BLaER1 (cell line): ENCODE data around the gene ARF3.

ENCODE experiments used
- H3K27ac ChIP-seq: shearing (Covaris generic); formaldehyde crosslinking; 2 replicates; pipeline ENCODE4 v1.8.1; 2022
- H3K27me3 ChIP-seq: shearing (Covaris generic); formaldehyde crosslinking; 2 replicates; pipeline ENCODE4 v1.8.1; 2022
- H3K36me3 ChIP-seq: shearing (Covaris generic); formaldehyde crosslinking; 2 replicates; pipeline ENCODE4 v1.8.1; 2022
- H3K4me1 ChIP-seq: shearing (Covaris generic); formaldehyde crosslinking; 2 replicates; pipeline ENCODE4 v1.8.1; 2022
- H3K4me2 ChIP-seq: shearing (Covaris generic); formaldehyde crosslinking; 2 replicates; pipeline ENCODE4 v1.8.1; 2022
- H3K4me3 ChIP-seq: shearing (Covaris generic); formaldehyde crosslinking; 2 replicates; pipeline ENCODE4 v1.8.1; 2022
- H3K9ac ChIP-seq: shearing (Covaris generic); formaldehyde crosslinking; 2 replicates; pipeline ENCODE4 v1.8.1; 2022
- H3K9me3 ChIP-seq: shearing (Covaris generic); formaldehyde crosslinking; 2 replicates; pipeline ENCODE4 v1.8.1; 2022
- H4K20me1 ChIP-seq: shearing (Covaris generic); formaldehyde crosslinking; 2 replicates; pipeline ENCODE4 v1.8.1; 2022
- Cebpa-rat ChIP-seq: shearing (Covaris generic); IDR thresholded peaks from 2 replicates; pipeline ENCODE4 v1.8.1; 2022

ARF3 gene

DNA sequence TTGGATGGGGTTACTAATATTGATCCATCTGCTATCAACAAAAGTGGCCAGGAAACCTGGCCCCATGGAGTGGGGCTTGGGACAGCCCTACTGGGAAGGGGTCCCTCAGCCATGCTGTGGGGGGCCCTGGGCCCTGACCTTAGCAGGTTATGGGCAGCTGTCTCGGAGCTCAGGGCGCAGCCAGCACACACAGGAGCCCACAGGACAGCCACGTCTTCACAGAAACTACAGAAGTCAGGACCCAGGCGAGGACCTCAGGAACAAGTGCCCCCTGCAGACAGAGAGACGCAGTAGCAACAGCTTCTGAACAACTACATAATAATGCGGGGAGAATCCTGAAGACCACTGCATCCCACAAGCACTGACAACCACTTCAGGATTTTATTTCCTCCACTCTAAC is 20.1 kb downstream of the ARF3 start:
- H4K20me1 ChIP-seq: peaks cover 69% of the 10 kb centered on the region
- TF ChIP-seq Cebpa-rat: no peak
- H3K9me3 ChIP-seq: no peaks in the 10 kb centered on the region
- H3K4me2 ChIP-seq: no peak overlapping the region
- no peak overlapping the region for H3K27ac ChIP-seq
- H3K36me3 ChIP-seq: peaks cover 90% of the 10 kb centered on the region
- H3K4me3 ChIP-seq: no peak overlapping the region
- no peak overlapping the region for H3K9ac ChIP-seq
- no peaks in the 10 kb centered on the region for H3K27me3 ChIP-seq
- H3K4me1 ChIP-seq: peaks cover 38% of the 10 kb centered on the region

DNA sequence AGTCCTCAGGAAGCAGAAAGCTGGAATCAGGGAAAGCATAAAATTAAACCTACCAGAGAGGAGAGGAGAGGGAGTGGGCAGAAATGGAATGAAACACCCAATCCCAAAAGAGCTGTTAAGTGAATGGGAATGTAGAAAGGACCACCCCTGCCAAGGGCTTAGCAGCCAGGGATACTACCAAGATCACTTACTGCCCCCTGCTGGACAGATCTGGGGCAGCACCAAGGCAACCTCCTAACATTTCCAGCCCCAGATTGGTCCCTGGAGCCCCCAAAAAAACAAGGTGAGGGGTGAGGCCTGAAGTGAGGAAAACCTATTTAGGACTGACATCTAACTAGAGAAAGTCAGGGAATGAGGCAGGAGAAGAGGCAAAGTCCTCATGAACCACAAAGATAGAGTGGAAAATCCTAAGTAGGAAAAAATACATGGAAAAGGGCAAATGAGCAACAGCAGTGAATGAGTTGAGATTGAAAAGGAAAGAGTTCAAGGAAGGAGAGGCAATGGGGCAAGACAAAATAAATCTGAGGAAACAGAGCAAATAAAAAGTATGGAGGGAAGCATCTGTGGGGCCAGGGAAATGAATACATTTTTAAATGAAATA is 20.8 kb downstream of the ARF3 start:
- no peak overlapping the region for H3K27ac ChIP-seq
- peaks cover 88% of the 10 kb centered on the region for H3K36me3 ChIP-seq
- H3K4me2 ChIP-seq: no peak overlapping the region
- no peak for TF ChIP-seq Cebpa-rat
- peaks cover 62% of the 10 kb centered on the region for H4K20me1 ChIP-seq
- no peak overlapping the region for H3K4me3 ChIP-seq
- H3K27me3 ChIP-seq: no peaks in the 10 kb centered on the region
- no peaks in the 10 kb centered on the region for H3K9me3 ChIP-seq
- peaks cover 38% of the 10 kb centered on the region for H3K4me1 ChIP-seq
- H3K9ac ChIP-seq: no peak overlapping the region

GRCh38 chr12:48934312-48934706 is 23.0 kb downstream of the ARF3 start:
- peak overlapping the region; percentile 90 for H3K4me2 ChIP-seq
- peaks cover 87% of the 10 kb centered on the region for H3K36me3 ChIP-seq
- H3K9me3 ChIP-seq: no peaks in the 10 kb centered on the region
- peaks cover 38% of the 10 kb centered on the region for H3K4me1 ChIP-seq
- peaks cover 40% of the 10 kb centered on the region for H4K20me1 ChIP-seq
- H3K27me3 ChIP-seq: no peaks in the 10 kb centered on the region
- peak overlapping the region; percentile 56; the same call in 1 of the 2 replicates for H3K9ac ChIP-seq
- no peak for TF ChIP-seq Cebpa-rat
- peak overlapping the region; percentile 42; the same call in 1 of the 2 replicates for H3K4me3 ChIP-seq
- H3K27ac ChIP-seq: peak overlapping the region; percentile 68

- Histone ChIP-seq H4K20me1 (peaks cover 39% of the 10 kb centered on the region), H3K27ac (peak overlapping the region; percentile 68), H3K4me3 (peak overlapping the region; percentile 42; the same call in 1 of the 2 replicates), H3K36me3 (peaks cover 87% of the 10 kb centered on the region), H3K9me3 (no peaks in the 10 kb centered on the region), H3K4me1 (peaks cover 38% of the 10 kb centered on the region), H3K27me3 (no peaks in the 10 kb centered on the region), H3K4me2 (peak overlapping the region; percentile 90), H3K9ac (peak overlapping the region; percentile 56; the same call in 1 of the 2 replicates)
- no peak for TF ChIP-seq Cebpa-rat
Observed at GRCh38 chr12:48933664-48934311, 23.5 kb downstream of the ARF3 start.

GRCh38 chr12:48932878-48933277 is 24.4 kb downstream of the ARF3 start:
- Histone ChIP-seq H3K4me1 (peaks cover 38% of the 10 kb centered on the region), H3K27me3 (no peaks in the 10 kb centered on the region), H4K20me1 (peaks cover 37% of the 10 kb centered on the region), H3K36me3 (peaks cover 87% of the 10 kb centered on the region), H3K4me3 (no peak overlapping the region), H3K9ac (no peak overlapping the region), H3K9me3 (no peaks in the 10 kb centered on the region), H3K4me2 (peak overlapping the region; percentile 90; the same call in 1 of the 2 replicates), H3K27ac (no peak overlapping the region)
- TF ChIP-seq Cebpa-rat: no peak

DNA sequence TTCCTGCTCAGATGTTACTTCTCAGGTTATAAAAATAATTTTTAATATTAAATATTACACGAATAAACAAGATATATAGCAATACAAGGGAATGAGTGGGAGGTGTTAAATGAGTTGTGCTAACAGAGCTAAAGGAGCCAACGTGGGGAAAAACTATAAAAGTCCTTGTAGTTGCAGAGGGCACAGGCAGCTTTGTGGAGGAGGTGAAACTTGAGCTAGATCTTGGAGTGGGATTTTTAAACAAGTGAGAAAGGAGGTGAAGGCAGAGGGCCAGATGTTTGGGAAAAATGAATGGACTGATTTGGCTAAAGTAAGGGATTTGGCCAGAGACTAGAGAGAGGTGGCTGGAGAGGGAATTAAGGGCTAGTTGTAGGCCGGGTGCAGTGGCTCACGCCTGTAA is 26.8 kb downstream of the ARF3 start:
- Histone ChIP-seq H3K27ac (no peak overlapping the region), H3K4me2 (no peak overlapping the region), H3K4me3 (no peak overlapping the region), H4K20me1 (peaks cover 13% of the 10 kb centered on the region), H3K9ac (no peak overlapping the region), H3K4me1 (peaks cover 36% of the 10 kb centered on the region), H3K27me3 (no peaks in the 10 kb centered on the region), H3K36me3 (peaks cover 68% of the 10 kb centered on the region), H3K9me3 (no peaks in the 10 kb centered on the region)
- no peak for TF ChIP-seq Cebpa-rat

DNA sequence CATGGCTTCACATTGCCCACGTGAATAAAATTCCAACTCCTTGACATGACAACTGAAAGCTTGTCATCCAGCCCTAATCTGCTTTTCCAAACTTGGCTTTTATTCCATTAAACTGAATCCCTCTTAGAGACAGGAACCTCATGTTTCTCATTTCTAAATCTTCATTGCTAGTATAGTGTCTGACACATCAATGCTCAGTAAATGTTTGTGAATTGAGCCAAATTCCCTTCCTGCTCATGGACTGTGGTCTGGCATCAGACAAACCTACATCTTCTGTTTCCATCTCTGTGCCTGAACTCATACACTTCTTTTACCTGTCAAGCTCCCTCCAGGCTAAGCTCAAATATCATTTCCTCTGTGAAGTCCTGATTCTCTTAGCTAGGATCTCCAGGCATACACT is 27.7 kb downstream of the ARF3 start:
- peaks cover 28% of the 10 kb centered on the region for H3K4me1 ChIP-seq
- H4K20me1 ChIP-seq: peaks cover 10% of the 10 kb centered on the region
- no peak for TF ChIP-seq Cebpa-rat
- H3K9me3 ChIP-seq: no peaks in the 10 kb centered on the region
- no peak overlapping the region for H3K4me2 ChIP-seq
- no peaks in the 10 kb centered on the region for H3K27me3 ChIP-seq
- H3K4me3 ChIP-seq: no peak overlapping the region
- H3K27ac ChIP-seq: no peak overlapping the region
- H3K36me3 ChIP-seq: peaks cover 59% of the 10 kb centered on the region
- H3K9ac ChIP-seq: no peak overlapping the region

GRCh38 chr12:48927261-48927660 is 30.0 kb downstream of the ARF3 start:
- Histone ChIP-seq H3K27ac (no peak overlapping the region), H3K9ac (no peak overlapping the region), H3K9me3 (no peaks in the 10 kb centered on the region), H3K4me1 (peaks cover 17% of the 10 kb centered on the region), H3K4me2 (no peak overlapping the region), H3K36me3 (peaks cover 63% of the 10 kb centered on the region), H3K27me3 (no peaks in the 10 kb centered on the region), H4K20me1 (no peaks in the 10 kb centered on the region), H3K4me3 (no peak overlapping the region)
- no peak for TF ChIP-seq Cebpa-rat

GRCh38 chr12:48925304-48926011 is 31.8 kb downstream of the ARF3 start, which contains the start of gene FKBP11:
Gene FKBP11, minus strand, starts transcription at chr12:48925492. Its CDS starts 64 bp downstream, at chr12:48925428.
- TF ChIP-seq Cebpa-rat: no peak
- H3K27ac ChIP-seq: peak within 1 kb of the TSS; percentile 86
- H3K4me3 ChIP-seq: peak within 1 kb of the TSS; percentile 94
- H3K27me3 ChIP-seq: no peaks in the 10 kb centered on the region
- peaks cover 17% of the 10 kb centered on the region for H3K4me1 ChIP-seq
- H3K9me3 ChIP-seq: no peaks in the 10 kb centered on the region
- H3K36me3 ChIP-seq: peaks cover 59% of the 10 kb centered on the region
- H3K4me2 ChIP-seq: peak within 1 kb of the TSS; percentile 80
- no peaks in the 10 kb centered on the region for H4K20me1 ChIP-seq
- peak within 1 kb of the TSS; percentile 92 for H3K9ac ChIP-seq
